Retina (tissue), 1 donor: ENCODE data around the gene CTNNA1.
"Not testable (repeated sequence)": the region's sequence is repeated elsewhere in the genome, so short reads cannot be mapped to it uniquely, and the experiment has no call there.

Experiments used
- DNase-seq: peaks from one replicate; pipeline ENCODE4 v3.0.0-alpha.2; 2016

Gene CTNNA1

GRCh38 chr5:138903130-138903775, 150.0 kb downstream of the CTNNA1 start:
- no peak for DNase-seq

- no peak for DNase-seq
Measured at GRCh38 chr5:138905541-138905940, 152.3 kb downstream of the CTNNA1 start.

- no peak for DNase-seq
Measured at GRCh38 chr5:138909734-138910133, 156.5 kb downstream of the CTNNA1 start.

- DNase-seq = no peak
Measured at GRCh38 chr5:138910546-138911185, 157.4 kb downstream of the CTNNA1 start.

DNA sequence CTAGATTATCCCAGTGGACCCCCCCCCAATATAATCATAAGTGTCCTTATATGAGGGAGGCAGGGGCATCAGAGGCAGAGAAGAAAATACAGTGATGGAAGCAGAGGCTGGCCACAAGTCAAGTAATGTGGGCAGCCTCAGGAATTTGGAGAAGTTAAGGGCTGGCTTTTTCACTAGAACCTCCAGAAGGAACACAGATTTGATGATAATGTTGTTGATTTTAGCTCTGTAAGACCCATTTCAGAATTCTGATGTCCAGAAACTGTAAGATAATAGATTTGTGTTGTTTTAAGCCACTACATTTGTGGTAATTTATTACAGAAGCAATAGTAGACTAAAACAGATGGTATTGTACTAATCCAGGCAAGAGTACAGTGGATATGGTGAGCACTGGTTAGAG, 158.2 kb downstream of the CTNNA1 start:
- DNase-seq = no peak

- DNase-seq = no peak
Measured at GRCh38 chr5:138912093-138912492, 158.9 kb downstream of the CTNNA1 start.

- no peak for DNase-seq
Measured at GRCh38 chr5:138913773-138914172, 160.5 kb downstream of the CTNNA1 start.

GRCh38 chr5:138914338-138914737, 161.1 kb downstream of the CTNNA1 start:
- DNase-seq = no peak

DNA sequence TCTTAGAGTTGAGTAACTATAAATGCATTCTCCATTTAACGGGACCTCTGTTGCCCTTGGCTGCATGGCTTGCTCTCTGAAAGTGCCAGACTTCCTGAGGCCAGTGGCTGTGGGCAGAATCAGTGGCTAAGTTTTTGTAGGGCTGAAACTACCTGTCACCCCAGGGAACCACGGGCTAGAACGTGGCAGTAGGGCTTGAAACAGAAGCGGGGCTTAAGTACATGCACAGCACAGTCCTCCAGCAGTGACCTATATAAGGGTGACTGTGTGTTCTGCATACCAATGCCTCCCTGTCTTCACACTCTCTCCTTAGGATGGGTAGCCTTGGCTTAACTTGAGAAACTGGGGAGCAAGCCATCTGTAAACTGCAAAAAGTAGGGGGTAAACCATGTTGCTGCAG, 165.5 kb downstream of the CTNNA1 start:
- no peak for DNase-seq

- no peak for DNase-seq
Measured at GRCh38 chr5:138920181-138920580, 167.0 kb downstream of the CTNNA1 start.

- not testable (repeated sequence) for DNase-seq
Measured at GRCh38 chr5:138921362-138921761, 168.1 kb downstream of the CTNNA1 start.

DNA sequence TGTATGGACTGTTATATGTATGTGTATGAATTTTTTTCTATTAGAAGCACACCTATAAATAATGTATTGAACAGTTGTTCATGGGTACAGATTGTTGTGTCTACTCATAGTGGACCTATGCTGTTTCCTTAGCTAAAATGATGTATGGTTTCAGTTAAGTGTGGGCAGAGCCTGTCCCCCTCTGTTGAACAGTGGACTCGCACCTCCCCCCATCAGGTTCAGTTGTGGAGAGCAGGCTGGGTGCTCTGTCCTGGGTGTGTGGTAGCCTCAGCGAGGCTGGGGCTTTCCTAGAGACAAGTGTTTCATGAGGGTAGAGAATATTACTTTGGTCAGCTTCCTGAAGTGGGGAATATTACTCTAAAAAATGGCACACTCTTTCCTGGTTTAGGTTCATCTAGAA, 169.3 kb downstream of the CTNNA1 start:
- no peak for DNase-seq

- no peak for DNase-seq
Measured at GRCh38 chr5:138925090-138925635, 171.9 kb downstream of the CTNNA1 start.

DNA sequence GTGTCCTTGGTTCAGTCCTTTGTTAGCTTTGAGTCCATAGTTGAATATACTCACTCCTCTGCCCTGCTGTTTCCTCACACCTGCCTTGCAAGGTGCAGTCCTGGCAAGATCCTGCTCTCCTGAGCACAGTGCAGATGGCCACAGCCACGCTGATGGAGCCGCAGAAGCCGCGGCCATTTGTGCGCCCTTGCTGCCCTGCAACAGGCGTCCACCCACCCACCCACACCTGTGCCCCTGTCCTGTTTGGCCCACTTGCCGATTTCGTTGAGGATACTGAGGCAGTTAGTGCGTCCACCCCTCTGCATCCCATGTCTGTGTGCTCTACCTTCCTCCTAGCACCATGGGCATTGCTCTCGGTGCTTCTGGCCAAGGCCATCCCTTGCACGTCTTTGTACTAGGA, 173.0 kb downstream of the CTNNA1 start:
- no peak for DNase-seq

- no peak for DNase-seq
Measured at GRCh38 chr5:138926688-138927448, 173.6 kb downstream of the CTNNA1 start.

DNA sequence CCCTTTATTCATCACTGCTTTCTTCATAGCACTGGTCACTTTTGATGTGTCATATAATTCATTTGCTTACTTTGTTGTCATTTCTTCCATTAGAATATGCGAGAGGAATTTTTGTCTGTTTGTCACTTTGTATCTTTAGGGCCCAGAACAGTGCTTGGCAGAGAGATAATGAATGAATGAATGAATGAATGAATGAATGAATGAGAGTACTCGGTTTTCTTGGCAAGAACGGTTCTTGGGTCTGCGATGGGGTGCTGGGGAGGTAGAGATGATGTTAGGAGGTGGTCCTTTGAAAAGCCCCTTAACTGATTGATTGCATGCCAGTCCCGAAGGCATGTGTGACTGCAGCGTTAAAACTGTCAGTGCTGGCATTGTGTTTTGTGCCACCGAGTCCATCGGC, 174.3 kb downstream of the CTNNA1 start:
- no peak for DNase-seq

DNA sequence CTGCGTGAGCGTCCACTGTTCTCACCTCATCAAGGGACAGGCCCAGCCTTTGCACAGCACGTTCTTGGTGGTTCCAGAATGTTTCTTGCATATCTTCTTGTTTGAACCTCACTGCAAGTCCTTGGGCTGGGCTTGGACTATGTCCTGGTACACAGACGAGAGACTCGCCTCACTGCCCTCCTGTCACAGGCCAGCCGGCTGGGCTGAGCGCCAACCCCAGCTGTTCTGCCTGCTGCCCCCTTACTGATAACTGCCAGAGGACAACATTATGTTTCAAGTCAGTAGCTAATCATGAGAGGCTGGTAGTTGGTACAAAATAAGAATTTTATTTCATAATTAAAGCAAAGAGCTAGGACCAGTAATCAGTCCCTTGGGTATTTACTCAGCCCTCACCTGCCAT, 174.8 kb downstream of the CTNNA1 start:
- no peak for DNase-seq

DNA sequence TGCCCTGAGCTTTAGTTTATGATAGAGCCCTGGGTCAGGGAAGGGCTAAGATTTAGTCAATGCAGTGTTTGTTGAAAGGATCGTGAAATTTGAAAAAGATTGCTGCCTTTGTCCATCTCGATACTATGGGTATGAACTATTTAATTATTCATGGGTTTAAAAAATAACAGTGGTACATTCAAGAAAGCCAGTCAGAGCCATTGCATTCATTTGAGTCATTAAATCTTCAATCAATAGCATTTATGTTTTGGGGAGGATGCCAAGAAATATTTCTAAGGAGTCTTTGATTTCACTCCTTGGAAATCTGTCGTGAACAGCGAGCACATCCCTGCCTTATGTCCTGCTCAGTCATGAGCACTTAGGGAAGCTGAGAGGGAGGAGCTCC, 176.3 kb downstream of the CTNNA1 start:
- no peak for DNase-seq

- no peak for DNase-seq
Measured at GRCh38 chr5:138930371-138931097, 177.3 kb downstream of the CTNNA1 start.

DNA sequence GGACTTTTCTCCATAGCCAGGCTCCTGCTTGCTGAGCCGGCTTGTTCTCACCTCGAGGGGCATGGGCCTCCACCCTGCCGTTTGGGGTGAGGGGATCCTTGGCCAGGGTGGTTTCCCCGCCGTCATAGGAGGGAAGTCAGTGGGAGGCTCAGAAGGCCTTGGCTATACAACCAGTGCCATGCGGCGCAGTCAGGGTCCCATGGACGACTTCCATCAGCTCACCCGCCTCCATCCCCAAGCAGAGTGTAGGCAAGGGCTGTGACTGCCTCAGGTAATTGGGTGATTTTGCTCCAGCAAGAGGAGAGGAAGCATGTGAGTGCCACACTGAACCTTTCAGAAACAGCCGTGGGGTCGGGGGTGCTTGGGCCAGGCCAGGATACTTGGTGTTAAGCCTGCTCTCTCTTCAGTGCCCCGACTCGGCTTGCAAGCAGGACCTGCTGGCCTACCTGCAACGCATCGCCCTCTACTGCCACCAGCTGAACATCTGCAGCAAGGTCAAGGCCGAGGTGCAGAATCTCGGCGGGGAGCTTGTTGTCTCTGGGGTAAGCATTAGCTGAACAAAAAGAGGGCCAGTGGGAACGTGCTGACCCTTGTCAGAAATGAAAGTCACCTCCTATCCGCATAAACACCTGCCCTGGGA, 179.1 kb downstream of the CTNNA1 start:
- no peak for DNase-seq

GRCh38 chr5:138933522-138934290, 180.5 kb downstream of the CTNNA1 start:
- no peak for DNase-seq

DNA sequence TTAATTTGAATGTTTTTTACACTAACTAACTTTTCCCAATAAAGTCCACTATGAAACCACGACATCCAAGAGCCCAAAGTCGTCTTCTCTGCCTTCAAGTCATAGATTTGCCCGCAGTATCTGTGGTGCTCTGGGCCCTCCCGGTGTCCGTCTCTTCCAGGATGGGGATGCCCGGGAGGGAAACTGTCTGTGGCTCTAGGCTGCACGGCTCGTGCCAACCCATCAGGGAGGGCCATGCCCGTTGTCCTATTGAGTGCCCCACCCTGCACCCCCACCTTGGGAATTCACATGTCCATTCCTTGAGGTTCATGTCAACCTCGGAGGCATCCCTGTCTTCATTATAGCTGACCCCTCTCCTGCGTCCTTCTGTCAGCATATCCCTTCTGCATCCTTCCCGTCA, 181.7 kb downstream of the CTNNA1 start:
- DNase-seq = no peak
